Activated naive CD4-positive, alpha-beta T cell treated with anti-CD3 and anti-CD28 coated beads, Interleukin-2, amount 50 U/mL, for 72 hours (primary cell): ENCODE results near the gene UBE2E2. TPM values are rescaled to one million over a fixed set of nuclear protein-coding genes. Genes with fewer than 3 reads are reported as not detected.
A peak's percentile ranks its signal among the peaks of the same experiment; 100 is the strongest.
"Not testable (repeated sequence)": the region's sequence is repeated elsewhere in the genome, so short reads cannot be mapped to it uniquely, and the experiment has no call there.

Experiments used
- ATAC-seq, 2 donors: fragments of 150-1000 bp; cut with Tn5 transposase; 2 replicates each; pipeline ENCODE4 v1.10.0; 2021; ENCODE audit warnings: mild to moderate bottlenecking in 2 of 2, moderate library complexity in 2 of 2
- DNase-seq, 2 donors: peaks; one replicate each; pipeline ENCODE4 v3.0.0; 2021 to 2022; ENCODE audit warnings: low spot score in 2 of 2
- H3K27ac Mint-ChIP-seq, 2 donors: one replicate each; pipeline ENCODE4 v1.8.0; 2022; ENCODE audit warnings: mild to moderate bottlenecking in 2 of 2, mixed read lengths in 2 of 2
- H3K36me3 Mint-ChIP-seq, 2 donors: one replicate each; pipeline ENCODE4 v1.8.0; 2022; ENCODE audit warnings: mixed read lengths in 2 of 2
- H3K9me3 Mint-ChIP-seq, 2 donors: one replicate each; pipeline ENCODE4 v1.8.0; 2022; ENCODE audit warnings: mixed read lengths in 2 of 2
- total RNA-seq, 2 donors: library from RNA; stranded (reverse); gene quantifications; one replicate each; pipeline ENCODE4 v1.2.3, GENCODE V29; 2022

UBE2E2 gene
- total RNA-seq, 2 donors from 2014 or later = 4.7 to 18.3 TPM

GRCh38 chr3:23319366-23320312 lies 116.5 kb downstream of the UBE2E2 start:
- DNase-seq = no peak
- peaks cover 12 to 15% of the 10 kb centered on the region in 2 donors for H3K9me3 Mint-ChIP-seq
- no peak overlapping the region for H3K27ac Mint-ChIP-seq
- peak in 1 of 2 donors; percentile 61 for ATAC-seq
- H3K36me3 Mint-ChIP-seq = peaks cover 14 to 20% of the 10 kb centered on the region in 2 donors

GRCh38 chr3:23320586-23321570 lies 117.8 kb downstream of the UBE2E2 start:
- Mint-ChIP-seq H3K36me3 (peaks cover 6 to 8% of the 10 kb centered on the region in 2 donors), H3K9me3 (peaks cover 5 to 12% of the 10 kb centered on the region in 2 donors), H3K27ac (no peak overlapping the region)
- no peak for DNase-seq
- no peak for ATAC-seq

- no peaks in the 10 kb centered on the region for H3K9me3 Mint-ChIP-seq
- no peaks in the 10 kb centered on the region for H3K36me3 Mint-ChIP-seq
- no peak overlapping the region for H3K27ac Mint-ChIP-seq
- ATAC-seq (peak in 1 of 2 donors; percentile 34), DNase-seq (no peak)
Observed at GRCh38 chr3:23324745-23325144, 121.6 kb downstream of the UBE2E2 start.

- DNase-seq (no peak), ATAC-seq (peak; percentile 75 to 90)
- Mint-ChIP-seq H3K36me3 (no peaks in the 10 kb centered on the region), H3K9me3 (no peaks in the 10 kb centered on the region), H3K27ac (no peak overlapping the region)
Observed at GRCh38 chr3:23325466-23326065, 122.4 kb downstream of the UBE2E2 start.

- DNase-seq = no peak
- Mint-ChIP-seq H3K9me3 (no peaks in the 10 kb centered on the region), H3K36me3 (no peaks in the 10 kb centered on the region), H3K27ac (no peak overlapping the region)
- ATAC-seq = no peak
Observed at GRCh38 chr3:23329471-23330105, 126.5 kb downstream of the UBE2E2 start.

GRCh38 chr3:23330568-23330967 lies 127.4 kb downstream of the UBE2E2 start:
- H3K27ac Mint-ChIP-seq = no peak overlapping the region
- ATAC-seq (no peak), DNase-seq (no peak)
- H3K9me3 Mint-ChIP-seq = no peaks in the 10 kb centered on the region
- no peaks in the 10 kb centered on the region for H3K36me3 Mint-ChIP-seq

GRCh38 chr3:23331141-23331935 lies 128.2 kb downstream of the UBE2E2 start:
- no peak for DNase-seq
- Mint-ChIP-seq H3K36me3 (no peaks in the 10 kb centered on the region), H3K27ac (no peak overlapping the region)

GRCh38 chr3:23333633-23334032 lies 130.5 kb downstream of the UBE2E2 start:
- no peaks in the 10 kb centered on the region for H3K9me3 Mint-ChIP-seq

More at GRCh38 chr3:23331141-23331935, 128.2 kb downstream of the UBE2E2 start:
- ATAC-seq = no peak
- no peaks in the 10 kb centered on the region for H3K9me3 Mint-ChIP-seq

GRCh38 chr3:23336853-23337252 lies 133.7 kb downstream of the UBE2E2 start:
- H3K9me3 Mint-ChIP-seq, DNase-seq, ATAC-seq, H3K36me3 Mint-ChIP-seq, H3K27ac Mint-ChIP-seq: not testable (repeated sequence)

More at GRCh38 chr3:23333633-23334032, 130.5 kb downstream of the UBE2E2 start:
- Mint-ChIP-seq H3K27ac (no peak overlapping the region), H3K36me3 (no peaks in the 10 kb centered on the region)
- no peak for ATAC-seq
- DNase-seq = no peak

- Mint-ChIP-seq H3K27ac (no peak overlapping the region), H3K9me3 (no peaks in the 10 kb centered on the region), H3K36me3 (no peaks in the 10 kb centered on the region)
- DNase-seq (no peak), ATAC-seq (no peak)
Observed at GRCh38 chr3:23341147-23341838, 138.2 kb downstream of the UBE2E2 start.

GRCh38 chr3:23342343-23342742 lies 139.2 kb downstream of the UBE2E2 start:
- H3K9me3 Mint-ChIP-seq = peaks cover 0 to 8% of the 10 kb centered on the region in 2 donors
- ATAC-seq (no peak), DNase-seq (no peak)
- no peak overlapping the region for H3K27ac Mint-ChIP-seq
- H3K36me3 Mint-ChIP-seq = no peaks in the 10 kb centered on the region

GRCh38 chr3:23343509-23343908 lies 140.4 kb downstream of the UBE2E2 start:
- Mint-ChIP-seq H3K9me3 (peaks cover 0 to 8% of the 10 kb centered on the region in 2 donors), H3K27ac (no peak overlapping the region), H3K36me3 (no peaks in the 10 kb centered on the region)
- ATAC-seq = no peak
- no peak for DNase-seq

- ATAC-seq = no peak
Observed at GRCh38 chr3:23344886-23345285, 141.8 kb downstream of the UBE2E2 start.

GRCh38 chr3:23349444-23349843 lies 146.3 kb downstream of the UBE2E2 start:
- H3K27ac Mint-ChIP-seq, H3K9me3 Mint-ChIP-seq, DNase-seq, ATAC-seq, H3K36me3 Mint-ChIP-seq: not testable (repeated sequence)

More at GRCh38 chr3:23344886-23345285, 141.8 kb downstream of the UBE2E2 start:
- DNase-seq = no peak
- no peak overlapping the region for H3K27ac Mint-ChIP-seq
- H3K36me3 Mint-ChIP-seq = no peaks in the 10 kb centered on the region
- H3K9me3 Mint-ChIP-seq = peaks cover 0 to 8% of the 10 kb centered on the region in 2 donors

GRCh38 chr3:23356169-23356568 lies 153.0 kb downstream of the UBE2E2 start:
- Mint-ChIP-seq H3K9me3 (peaks cover 2 to 5% of the 10 kb centered on the region in 2 donors), H3K27ac (no peak overlapping the region), H3K36me3 (peaks cover 0 to 8% of the 10 kb centered on the region in 2 donors)

More at GRCh38 chr3:23356169-23356568, 153.0 kb downstream of the UBE2E2 start:
- DNase-seq = no peak
- ATAC-seq = no peak
